Activated naive CD4-positive, alpha-beta T cell treated with anti-CD3 and anti-CD28 coated beads for 36 hours (primary cell): ENCODE results near the gene HOXC10. TPM values are rescaled to one million over a fixed set of nuclear protein-coding genes. Genes with fewer than 3 reads are reported as not detected.

Experiments
- CTCF ChIA-PET: fragments of 350-600 bp; sonication (Branson Sonifier 250); formaldehyde crosslinking; loops from one replicate; lab custom pipeline; 2021; ENCODE audit warnings: antibody characterized with exemption; lab: Charles Lee
- DNase-seq: peaks from one replicate; pipeline ENCODE4 v3.0.0-alpha.2; 2020
- H3K27ac Mint-ChIP-seq: one replicate; pipeline ENCODE4 v1.8.0; 2021; ENCODE audit warnings: mild to moderate bottlenecking, mixed read lengths
- H3K27me3 Mint-ChIP-seq: one replicate; pipeline ENCODE4 v1.8.0; 2021; ENCODE audit warnings: low read depth, mixed read lengths
- H3K36me3 Mint-ChIP-seq: one replicate; pipeline ENCODE4 v1.8.0; 2021; ENCODE audit warnings: low read depth, mixed read lengths
- H3K4me1 Mint-ChIP-seq: one replicate; pipeline ENCODE4 v1.8.0; 2021; ENCODE audit warnings: low read depth, mixed read lengths
- H3K4me3 Mint-ChIP-seq: one replicate; pipeline ENCODE4 v1.8.0; 2021; ENCODE audit warnings: mild to moderate bottlenecking, moderate library complexity, mixed read lengths
- H3K9me3 Mint-ChIP-seq: one replicate; pipeline ENCODE4 v1.8.0; 2021; ENCODE audit warnings: mixed read lengths
- intact Hi-C: fragments of 100-400 bp; cut with micrococcal nuclease; formaldehyde crosslinking; loops from one replicate; pipeline ENCODE4 v1.15.1; 2023
- total RNA-seq, 2 experiments: library from RNA; stranded (reverse); gene quantifications; one replicate each; pipeline ENCODE4 v1.2.3, GENCODE V29; 2021

Gene HOXC10
- not detected for total RNA-seq

- Mint-ChIP-seq H3K27ac (no peak within 1 kb of the TSS), H3K36me3 (no peaks in the 10 kb centered on the region), H3K4me1 (peaks cover 28% of the 10 kb centered on the region), H3K4me3 (peak within 1 kb of the TSS; percentile 38), H3K9me3 (no peaks in the 10 kb centered on the region), H3K27me3 (peaks cover 91% of the 10 kb centered on the region)
- CTCF ChIA-PET, result interaction anchor here (0.5 to 4.9 kb wide), 22 partner anchors 15 to 465 kb away, joined by 3 to 38 read pairs (median 3); partner anchors contain the start of genes HOXC8 and HOXC9
- intact Hi-C loops, result loop anchor here (1.0 to 5.0 kb wide), 10 partner anchors 11 to 297 kb away; partner anchors contain the start of genes CBX5, HNRNPA1, HOXC12 and HOXC9
- DNase-seq, result peak; percentile 95
Observed at GRCh38 chr12:53984901-53985691, at the start of gene HOXC10. Gene HOXC10, plus strand, starts transcription at chr12:53985146. Its CDS starts 114 bp downstream, at chr12:53985260.

- DNase-seq, result no peak
- intact Hi-C loops, result no loop called here
- H3K36me3 Mint-ChIP-seq, result no peaks in the 10 kb centered on the region
- H3K4me3 Mint-ChIP-seq, result peak overlapping the region; percentile 28
- H3K27me3 Mint-ChIP-seq, result peaks cover 83% of the 10 kb centered on the region
- H3K9me3 Mint-ChIP-seq, result no peaks in the 10 kb centered on the region
- no peak overlapping the region for H3K27ac Mint-ChIP-seq
- CTCF ChIA-PET, result interaction anchor here (0.6 to 1.2 kb wide), 2 partner anchors 192 to 1683 kb away, joined by 3 read pairs; no protein-coding TSS in a partner anchor
- H3K4me1 Mint-ChIP-seq, result peaks cover 7% of the 10 kb centered on the region
Observed at GRCh38 chr12:53935383-53936341, 49.3 kb upstream of the HOXC10 start.

- DNase-seq, result no peak
- CTCF ChIA-PET, result no interaction called here
- intact Hi-C loops, result no loop called here
- Mint-ChIP-seq H3K27ac (no peak overlapping the region), H3K36me3 (no peaks in the 10 kb centered on the region), H3K4me3 (no peak overlapping the region), H3K9me3 (no peaks in the 10 kb centered on the region), H3K4me1 (peaks cover 7% of the 10 kb centered on the region), H3K27me3 (peaks cover 83% of the 10 kb centered on the region)
Observed at GRCh38 chr12:53937099-53937498, 47.8 kb upstream of the HOXC10 start.

GRCh38 chr12:53937596-53938325 is 47.2 kb upstream of the HOXC10 start:
- H3K27me3 Mint-ChIP-seq, result peaks cover 81% of the 10 kb centered on the region
- CTCF ChIA-PET, result interaction anchor here (1.2 kb wide), 1 partner anchor 12 kb away, joined by 3 read pairs; no protein-coding TSS in a partner anchor
- H3K36me3 Mint-ChIP-seq, result no peaks in the 10 kb centered on the region
- DNase-seq, result no peak
- H3K27ac Mint-ChIP-seq, result no peak overlapping the region
- peaks cover 7% of the 10 kb centered on the region for H3K4me1 Mint-ChIP-seq
- no peaks in the 10 kb centered on the region for H3K9me3 Mint-ChIP-seq
- H3K4me3 Mint-ChIP-seq, result no peak overlapping the region
- intact Hi-C loops, result no loop called here

- Mint-ChIP-seq H3K27ac (no peak within 1 kb of the TSS), H3K4me1 (peaks cover 7% of the 10 kb centered on the region), H3K4me3 (peak within 1 kb of the TSS; percentile 8), H3K9me3 (no peaks in the 10 kb centered on the region), H3K27me3 (peaks cover 81% of the 10 kb centered on the region), H3K36me3 (no peaks in the 10 kb centered on the region)
- intact Hi-C loops, result no loop called here
- peak; percentile 60 for DNase-seq
- CTCF ChIA-PET, result interaction anchor here (1.2 kb wide), 1 partner anchor 13 kb away, joined by 3 read pairs; no protein-coding TSS in a partner anchor
Observed at GRCh38 chr12:53938326-53939140, 46.4 kb upstream of the HOXC10 start, which contains the start of gene HOXC13. Gene HOXC13, plus strand, starts transcription at chr12:53938831. Its CDS starts 76 bp downstream, at chr12:53938907.

- Mint-ChIP-seq H3K27ac (peak overlapping the region; percentile 32), H3K4me3 (no peak overlapping the region), H3K9me3 (no peaks in the 10 kb centered on the region), H3K36me3 (no peaks in the 10 kb centered on the region), H3K4me1 (peaks cover 7% of the 10 kb centered on the region), H3K27me3 (peaks cover 81% of the 10 kb centered on the region)
- no peak for DNase-seq
- intact Hi-C loops, result loop anchor here (10.0 kb wide), 1 partner anchor 245 kb away; no protein-coding TSS in a partner anchor
- CTCF ChIA-PET, result interaction anchor here (1.4 kb wide), 1 partner anchor 194 kb away, joined by 3 read pairs; no protein-coding TSS in a partner anchor
Observed at GRCh38 chr12:53939141-53940108, 45.5 kb upstream of the HOXC10 start.

- H3K4me3 Mint-ChIP-seq, result no peak overlapping the region
- peaks cover 8% of the 10 kb centered on the region for H3K4me1 Mint-ChIP-seq
- H3K27ac Mint-ChIP-seq, result no peak overlapping the region
- H3K36me3 Mint-ChIP-seq, result no peaks in the 10 kb centered on the region
- no peak for DNase-seq
- CTCF ChIA-PET, result interaction anchor here (1.4 kb wide), 2 partner anchors 195 to 251 kb away, joined by 3 read pairs; no protein-coding TSS in a partner anchor
- peaks cover 84% of the 10 kb centered on the region for H3K27me3 Mint-ChIP-seq
- intact Hi-C loops, result loop anchor here (10.0 kb wide), 1 partner anchor 246 kb away; no protein-coding TSS in a partner anchor
- no peaks in the 10 kb centered on the region for H3K9me3 Mint-ChIP-seq
Observed at GRCh38 chr12:53940443-53941014, 44.4 kb upstream of the HOXC10 start.

GRCh38 chr12:53941187-53941586 is 43.8 kb upstream of the HOXC10 start:
- intact Hi-C loops, result loop anchor here (10.0 kb wide), 1 partner anchor 246 kb away; no protein-coding TSS in a partner anchor
- peaks cover 84% of the 10 kb centered on the region for H3K27me3 Mint-ChIP-seq
- no peaks in the 10 kb centered on the region for H3K36me3 Mint-ChIP-seq
- no peak for DNase-seq
- H3K4me3 Mint-ChIP-seq, result no peak overlapping the region
- H3K27ac Mint-ChIP-seq, result no peak overlapping the region
- H3K4me1 Mint-ChIP-seq, result peaks cover 3% of the 10 kb centered on the region
- H3K9me3 Mint-ChIP-seq, result no peaks in the 10 kb centered on the region
- CTCF ChIA-PET, result interaction anchor here (1.4 kb wide), 1 partner anchor 251 kb away, joined by 3 read pairs; no protein-coding TSS in a partner anchor

- Mint-ChIP-seq H3K36me3 (no peaks in the 10 kb centered on the region), H3K9me3 (no peaks in the 10 kb centered on the region), H3K27me3 (peaks cover 85% of the 10 kb centered on the region), H3K27ac (no peak overlapping the region), H3K4me1 (peaks cover 3% of the 10 kb centered on the region), H3K4me3 (no peak overlapping the region)
- no peak for DNase-seq
- CTCF ChIA-PET, result interaction anchor here (1.4 kb wide), 1 partner anchor 250 kb away, joined by 3 read pairs; no protein-coding TSS in a partner anchor
- intact Hi-C loops, result loop anchor here (10.0 kb wide), 1 partner anchor 247 kb away; no protein-coding TSS in a partner anchor
Observed at GRCh38 chr12:53941750-53942149, 43.2 kb upstream of the HOXC10 start.
